GM13976 (cell line): ENCODE data around the gene KCNH1.
"Not testable (repeated sequence)": the region's sequence is repeated elsewhere in the genome, so short reads cannot be mapped to it uniquely, and the experiment has no call there.

Source experiments
- DNase-seq: peaks from one replicate; pipeline ENCODE4 v3.0.0; 2012; ENCODE audit warnings: low spot score
- in situ Hi-C: fragments of 300-500 bp; cut with MboI; formaldehyde crosslinking; loops from one replicate; pipeline ENCODE4 v1.12.0; 2022; ENCODE audit warnings: low sequenced_read_pairs, mixed read lengths, inconsistent platforms; ENCODE audit not compliant: unreplicated experiment
- TF ChIP-seq, protein P1 (sequence below): IDR thresholded peaks from 2 replicates; pipeline ENCODE4 v1.5.1; 2012; ENCODE audit warnings: borderline replicate concordance, mild to moderate bottlenecking; ENCODE audit not compliant: insufficient read depth; ENCODE audit errors: extremely low read depth, missing control alignments, control extremely low read depth

Gene KCNH1

DNA sequence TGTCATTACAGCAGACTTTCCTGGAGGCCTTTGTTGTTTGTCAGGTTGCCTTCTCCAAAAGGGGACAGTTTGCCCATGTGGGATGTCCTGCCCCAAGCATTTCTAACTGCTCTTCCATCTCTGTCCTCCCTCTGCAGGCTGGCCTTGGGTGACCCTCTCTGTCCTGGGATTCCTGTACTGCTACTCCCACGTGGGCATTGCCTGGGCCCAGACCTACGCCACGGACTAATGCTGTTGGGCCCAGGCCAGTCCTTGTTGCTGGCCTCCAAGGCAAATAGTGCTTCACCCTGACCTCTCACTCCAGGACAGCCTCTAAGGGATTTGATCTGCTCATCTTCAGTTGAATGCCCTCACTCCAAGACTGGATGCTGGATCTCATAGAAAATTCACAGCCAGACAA, 459.8 kb downstream of the KCNH1 start:
- DNase-seq, result no peak
- in situ Hi-C loops, result no loop called here
- TF ChIP-seq, protein P1, sequence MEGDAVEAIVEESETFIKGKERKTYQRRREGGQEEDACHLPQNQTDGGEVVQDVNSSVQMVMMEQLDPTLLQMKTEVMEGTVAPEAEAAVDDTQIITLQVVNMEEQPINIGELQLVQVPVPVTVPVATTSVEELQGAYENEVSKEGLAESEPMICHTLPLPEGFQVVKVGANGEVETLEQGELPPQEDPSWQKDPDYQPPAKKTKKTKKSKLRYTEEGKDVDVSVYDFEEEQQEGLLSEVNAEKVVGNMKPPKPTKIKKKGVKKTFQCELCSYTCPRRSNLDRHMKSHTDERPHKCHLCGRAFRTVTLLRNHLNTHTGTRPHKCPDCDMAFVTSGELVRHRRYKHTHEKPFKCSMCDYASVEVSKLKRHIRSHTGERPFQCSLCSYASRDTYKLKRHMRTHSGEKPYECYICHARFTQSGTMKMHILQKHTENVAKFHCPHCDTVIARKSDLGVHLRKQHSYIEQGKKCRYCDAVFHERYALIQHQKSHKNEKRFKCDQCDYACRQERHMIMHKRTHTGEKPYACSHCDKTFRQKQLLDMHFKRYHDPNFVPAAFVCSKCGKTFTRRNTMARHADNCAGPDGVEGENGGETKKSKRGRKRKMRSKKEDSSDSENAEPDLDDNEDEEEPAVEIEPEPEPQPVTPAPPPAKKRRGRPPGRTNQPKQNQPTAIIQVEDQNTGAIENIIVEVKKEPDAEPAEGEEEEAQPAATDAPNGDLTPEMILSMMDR, result no peak

DNA sequence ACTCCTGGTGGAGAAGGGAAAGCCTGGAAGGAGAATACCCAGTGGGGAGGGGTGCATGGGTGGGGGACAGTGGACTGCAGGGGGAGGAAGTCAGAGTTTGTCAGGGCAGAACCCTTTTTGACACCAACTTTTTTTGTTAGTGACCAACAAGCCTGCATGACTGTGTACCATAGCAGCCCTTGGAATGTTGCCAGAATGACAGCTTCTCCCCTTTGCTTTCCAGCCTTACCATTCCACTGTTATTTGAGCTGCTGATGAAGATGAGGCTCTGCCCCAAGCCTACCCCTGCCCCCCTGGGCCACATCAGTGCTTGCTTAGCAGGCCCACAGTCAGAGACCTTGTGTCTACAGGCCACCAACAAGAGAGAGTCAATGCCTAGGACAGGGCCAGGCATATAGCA, 464.0 kb downstream of the KCNH1 start:
- DNase-seq, result no peak
- in situ Hi-C loops, result no loop called here
- TF ChIP-seq, protein P1, result no peak

DNA sequence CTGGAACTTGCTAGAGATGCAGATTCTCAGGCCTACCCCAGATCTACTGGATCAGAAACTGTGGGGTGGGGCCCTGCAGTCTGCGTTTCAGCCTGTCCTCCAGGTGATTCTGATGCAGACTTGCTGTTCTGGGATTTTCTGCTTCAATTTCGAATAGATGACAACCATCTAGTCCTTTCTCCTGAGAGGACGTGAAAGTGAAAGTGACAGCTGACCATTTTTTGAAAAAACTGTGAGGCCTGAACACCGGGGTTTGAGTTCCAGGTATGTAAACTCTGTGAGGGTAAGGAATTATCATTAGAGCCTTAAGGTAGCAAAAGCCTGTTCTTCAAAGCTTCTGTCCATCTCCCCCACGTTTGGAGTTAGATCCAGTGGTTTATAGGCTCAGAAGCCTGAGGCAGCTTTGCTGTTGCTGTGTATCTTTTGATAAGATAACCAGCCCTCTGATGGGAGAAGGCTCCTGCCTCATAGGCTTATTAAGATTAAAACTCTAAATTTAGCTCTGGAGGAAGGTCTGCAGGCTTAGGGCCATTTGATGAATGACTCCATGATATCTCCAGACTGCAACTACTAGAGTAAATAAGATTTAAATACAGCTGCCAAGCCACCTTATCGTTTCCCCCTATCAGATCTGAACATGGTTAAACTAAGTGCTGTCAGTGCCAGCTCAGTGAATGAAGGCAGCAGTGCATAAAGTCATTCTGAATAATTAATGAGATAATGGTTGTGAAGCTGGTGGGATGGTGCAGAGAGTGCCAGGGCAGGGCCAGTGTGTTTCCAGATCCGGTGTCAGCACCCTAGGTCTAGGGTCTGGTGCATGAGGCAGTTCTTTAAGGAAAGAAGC, 470.0 kb downstream of the KCNH1 start:
- TF ChIP-seq, protein P1, result no peak
- no peak for DNase-seq
- in situ Hi-C loops, result no loop called here

DNA sequence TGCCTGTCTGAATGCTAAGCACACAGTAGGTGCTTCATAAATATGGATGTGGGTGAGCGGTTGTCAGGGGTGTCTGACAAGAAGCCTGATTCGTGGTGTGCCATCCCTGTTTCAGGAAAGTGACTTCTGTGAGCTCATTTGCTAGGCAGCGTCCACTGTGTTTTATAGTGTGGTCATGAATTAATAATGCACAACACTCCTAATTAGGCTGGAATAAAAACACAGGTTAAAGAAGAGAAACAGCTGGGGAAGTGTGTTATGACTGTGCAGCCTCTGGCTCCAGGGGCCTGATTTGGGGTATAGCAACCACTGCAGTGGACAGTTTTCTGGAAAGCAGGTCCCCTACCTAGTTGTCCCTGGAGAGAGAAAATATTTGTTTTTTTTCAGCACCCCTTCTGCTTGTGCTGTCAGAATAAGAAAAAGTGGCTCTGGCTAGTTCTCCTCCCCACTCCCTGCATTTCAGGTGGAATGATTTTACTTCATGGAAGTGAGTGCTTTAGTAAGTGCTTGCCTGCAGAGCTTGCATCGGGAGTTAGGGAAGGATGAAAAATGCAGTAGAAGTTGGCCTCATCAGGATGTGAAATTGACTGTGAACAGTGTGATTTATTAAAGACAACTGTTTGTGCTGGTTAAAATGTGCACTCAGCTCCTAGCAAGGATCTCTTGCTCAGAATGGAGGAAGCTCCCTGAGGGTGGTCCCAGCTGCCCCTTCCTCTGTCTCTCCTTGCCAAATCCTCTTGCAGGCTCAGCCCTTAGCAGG, 471.5 kb downstream of the KCNH1 start:
- in situ Hi-C loops, result no loop called here
- no peak for DNase-seq
- TF ChIP-seq, protein P1, result no peak

DNA sequence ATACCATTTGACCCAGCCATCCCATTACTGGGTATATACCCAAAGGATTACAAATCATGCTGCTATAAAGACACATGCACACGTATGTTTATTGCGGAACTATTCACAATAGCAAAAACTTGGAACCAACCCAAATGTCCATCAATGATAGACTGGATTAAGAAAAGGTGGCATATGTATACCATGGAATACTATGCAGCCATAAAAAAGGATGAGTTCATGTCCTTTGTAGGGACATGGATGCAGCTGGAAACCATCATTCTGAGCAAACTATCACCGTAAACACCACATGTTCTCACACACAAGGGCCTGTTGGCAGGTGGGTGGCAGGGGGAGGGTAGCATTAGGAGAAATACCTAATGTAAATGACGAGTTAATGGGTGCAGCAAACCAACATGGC, 472.4 kb downstream of the KCNH1 start:
- DNase-seq, in situ Hi-C loops: not testable (repeated sequence)

DNA sequence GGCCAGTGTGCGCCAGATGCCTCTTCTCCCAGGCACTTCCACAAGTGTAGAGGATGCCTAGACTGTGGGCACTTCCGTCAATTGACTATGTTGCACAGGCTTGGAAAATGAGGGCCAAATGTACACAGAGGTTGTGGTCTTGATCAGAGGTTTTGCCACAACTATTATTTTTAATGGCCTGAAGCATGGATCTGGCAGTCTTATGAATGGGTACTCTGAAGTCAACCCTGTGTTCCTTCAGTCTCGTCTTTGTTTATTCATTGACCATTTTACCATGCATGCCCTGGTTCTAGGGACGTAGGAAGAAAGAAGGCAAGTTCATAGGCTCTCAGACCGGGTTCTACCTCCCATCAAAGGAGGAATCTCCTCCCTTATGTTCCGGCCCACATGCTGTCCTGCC, 476.1 kb downstream of the KCNH1 start:
- DNase-seq, result no peak
- in situ Hi-C loops, result no loop called here
- TF ChIP-seq, protein P1, result no peak

DNA sequence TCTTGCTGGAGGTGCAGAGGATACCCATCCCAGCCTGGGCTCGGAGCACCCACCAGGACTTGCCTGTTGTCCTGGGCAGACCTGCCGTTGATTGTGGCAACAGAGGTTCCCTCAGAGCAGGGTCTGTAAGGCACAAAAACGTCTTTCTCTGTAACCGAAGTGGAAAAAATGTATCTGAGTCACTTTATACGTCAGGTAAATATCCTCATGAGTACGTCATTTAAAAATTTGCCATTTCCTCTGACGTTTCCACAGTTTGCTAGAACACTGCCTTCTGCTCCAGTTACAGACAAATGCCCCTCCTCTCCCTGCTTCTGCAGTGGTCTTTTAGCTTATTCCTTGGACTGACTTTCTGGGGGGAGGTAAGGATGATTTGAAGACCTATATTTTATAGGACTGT, 478.4 kb downstream of the KCNH1 start:
- TF ChIP-seq, protein P1, result no peak
- in situ Hi-C loops, result no loop called here

More for the DNA sequence above, 478.4 kb downstream of the KCNH1 start:
- no peak for DNase-seq
